ENCODE measurements around the gene PTPRG. TPM values are rescaled to one million over a fixed set of nuclear protein-coding genes. Genes with fewer than 3 reads are reported as not detected.

PTPRG gene
- total RNA-seq, 4 donors from 2014 or later = 8.4 to 37.3 (median 14.9) TPM

DNA sequence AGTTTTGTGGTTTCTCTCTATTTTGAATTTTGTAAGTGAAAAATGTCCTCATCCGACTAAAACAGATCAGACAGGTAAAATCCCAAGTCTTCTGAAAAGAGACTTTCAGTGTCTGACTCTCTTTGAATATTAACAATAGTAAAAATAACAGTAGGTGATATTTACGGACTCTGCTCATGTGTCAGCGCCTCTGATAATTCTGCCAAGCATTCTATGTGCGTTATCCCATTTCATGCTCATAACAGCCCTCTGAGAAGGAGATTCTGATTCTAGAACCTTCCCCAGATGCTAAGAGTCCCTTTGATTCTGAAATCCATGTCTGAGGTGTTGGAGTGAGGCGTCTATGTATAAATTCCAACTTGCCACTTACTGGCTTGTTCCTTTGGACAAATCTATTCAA, 529.1 kb downstream of the PTPRG start:
- no peak for DNase-seq (ENCODE audit: low spot score in 2 of 2)
- no peak overlapping the region for H3K4me3 ChIP-seq (ENCODE audit: low read depth, poor library complexity, severe bottlenecking)
- intact Hi-C loops (cut with DNase I; ENCODE audit: low total_unique reads) = no loop called here
- TF ChIP-seq, protein P1, sequence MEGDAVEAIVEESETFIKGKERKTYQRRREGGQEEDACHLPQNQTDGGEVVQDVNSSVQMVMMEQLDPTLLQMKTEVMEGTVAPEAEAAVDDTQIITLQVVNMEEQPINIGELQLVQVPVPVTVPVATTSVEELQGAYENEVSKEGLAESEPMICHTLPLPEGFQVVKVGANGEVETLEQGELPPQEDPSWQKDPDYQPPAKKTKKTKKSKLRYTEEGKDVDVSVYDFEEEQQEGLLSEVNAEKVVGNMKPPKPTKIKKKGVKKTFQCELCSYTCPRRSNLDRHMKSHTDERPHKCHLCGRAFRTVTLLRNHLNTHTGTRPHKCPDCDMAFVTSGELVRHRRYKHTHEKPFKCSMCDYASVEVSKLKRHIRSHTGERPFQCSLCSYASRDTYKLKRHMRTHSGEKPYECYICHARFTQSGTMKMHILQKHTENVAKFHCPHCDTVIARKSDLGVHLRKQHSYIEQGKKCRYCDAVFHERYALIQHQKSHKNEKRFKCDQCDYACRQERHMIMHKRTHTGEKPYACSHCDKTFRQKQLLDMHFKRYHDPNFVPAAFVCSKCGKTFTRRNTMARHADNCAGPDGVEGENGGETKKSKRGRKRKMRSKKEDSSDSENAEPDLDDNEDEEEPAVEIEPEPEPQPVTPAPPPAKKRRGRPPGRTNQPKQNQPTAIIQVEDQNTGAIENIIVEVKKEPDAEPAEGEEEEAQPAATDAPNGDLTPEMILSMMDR (IDR thresholded peaks at IDR 0.05) = no peak
- no peak for TF ChIP-seq POLR2A (IDR thresholded peaks at IDR 0.05)
- WGBS, 2 donors = 92 to 97% methylated on average over 5 of the region's 5 CpGs

DNA sequence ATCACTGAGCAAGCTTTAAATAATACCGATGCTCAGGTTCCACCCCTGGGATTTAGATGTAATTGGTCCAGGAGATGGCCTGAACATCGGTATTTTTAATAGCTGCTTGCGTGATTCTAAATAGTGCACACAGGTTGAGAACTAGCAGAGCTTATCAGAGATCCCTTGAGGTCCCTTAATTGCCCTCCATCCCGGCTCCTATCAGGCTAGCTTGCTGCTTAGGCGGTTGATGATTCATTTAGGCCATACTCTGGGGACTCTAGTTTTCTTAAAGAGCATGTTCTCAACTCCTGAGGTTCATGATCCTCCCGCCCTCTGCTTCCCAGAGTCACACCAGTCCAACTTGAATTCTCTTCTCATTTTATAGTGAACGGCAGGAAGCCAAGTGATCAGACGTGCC, 531.7 kb downstream of the PTPRG start:
- TF ChIP-seq, protein P1 (IDR thresholded peaks at IDR 0.05) = no peak
- TF ChIP-seq POLR2A (IDR thresholded peaks at IDR 0.05) = no peak
- intact Hi-C loops (cut with DNase I; ENCODE audit: low total_unique reads) = no loop called here
- DNase-seq (ENCODE audit: low spot score in 2 of 2) = no peak
- 88 to 94% methylated on average over 8 of the region's 8 CpGs for WGBS, 2 donors
- H3K4me3 ChIP-seq (ENCODE audit: low read depth, poor library complexity, severe bottlenecking) = no peak overlapping the region

DNA sequence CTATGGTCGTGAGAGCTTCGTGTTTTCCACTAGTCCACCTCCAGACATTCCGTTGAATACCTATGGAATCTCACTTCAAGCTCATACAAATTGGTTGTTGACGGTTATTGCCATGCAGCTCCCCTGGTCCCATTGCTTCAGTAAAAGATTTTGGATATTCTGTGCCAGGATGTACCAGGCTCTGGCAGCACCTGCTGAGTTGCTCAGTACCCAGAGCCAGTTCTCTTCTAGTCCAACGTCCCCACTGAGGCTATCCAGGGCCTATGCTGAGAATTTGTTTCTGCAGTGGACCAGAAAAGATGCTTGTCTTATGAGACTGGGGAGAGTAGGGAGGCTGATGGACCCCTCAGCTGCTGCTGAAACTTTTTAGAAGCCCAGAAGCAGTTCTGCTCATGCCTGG, 533.1 kb downstream of the PTPRG start:
- DNase-seq (ENCODE audit: low spot score in 2 of 2) = no peak
- intact Hi-C loops (cut with DNase I; ENCODE audit: low total_unique reads) = no loop called here
- no peak overlapping the region for H3K4me3 ChIP-seq (ENCODE audit: low read depth, poor library complexity, severe bottlenecking)
- no peak for TF ChIP-seq POLR2A (IDR thresholded peaks at IDR 0.05)
- TF ChIP-seq, protein P1 (IDR thresholded peaks at IDR 0.05) = no peak
- WGBS, 2 donors = 93 to 94% methylated on average over 5 of the region's 5 CpGs

DNA sequence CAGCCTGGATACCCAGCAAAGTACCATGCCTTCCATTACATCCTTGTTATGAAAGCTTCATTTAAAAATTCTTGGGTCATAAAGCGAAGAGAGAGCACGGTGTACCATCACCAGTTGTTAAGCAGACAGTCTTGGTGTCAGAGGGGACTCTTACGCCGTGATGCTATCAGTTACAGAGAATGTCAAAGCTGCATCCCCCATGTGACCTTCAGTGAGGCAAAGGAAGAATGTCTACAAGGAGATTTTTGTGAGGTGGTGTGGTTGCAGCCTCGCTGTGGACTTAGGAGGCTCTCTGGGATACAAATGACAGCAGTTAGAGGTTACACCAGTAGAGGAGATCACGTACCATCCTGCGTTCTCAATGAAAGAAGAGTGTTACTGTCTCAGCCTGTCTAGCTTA, 533.7 kb downstream of the PTPRG start:
- no peak for DNase-seq (ENCODE audit: low spot score in 2 of 2)
- TF ChIP-seq, protein P1 (IDR thresholded peaks at IDR 0.05) = no peak
- TF ChIP-seq POLR2A (IDR thresholded peaks at IDR 0.05) = no peak
- intact Hi-C loops (cut with DNase I; ENCODE audit: low total_unique reads) = no loop called here
- no peak overlapping the region for H3K4me3 ChIP-seq (ENCODE audit: low read depth, poor library complexity, severe bottlenecking)
- 93 to 97% methylated on average over 7 of the region's 7 CpGs for WGBS, 2 donors

DNA sequence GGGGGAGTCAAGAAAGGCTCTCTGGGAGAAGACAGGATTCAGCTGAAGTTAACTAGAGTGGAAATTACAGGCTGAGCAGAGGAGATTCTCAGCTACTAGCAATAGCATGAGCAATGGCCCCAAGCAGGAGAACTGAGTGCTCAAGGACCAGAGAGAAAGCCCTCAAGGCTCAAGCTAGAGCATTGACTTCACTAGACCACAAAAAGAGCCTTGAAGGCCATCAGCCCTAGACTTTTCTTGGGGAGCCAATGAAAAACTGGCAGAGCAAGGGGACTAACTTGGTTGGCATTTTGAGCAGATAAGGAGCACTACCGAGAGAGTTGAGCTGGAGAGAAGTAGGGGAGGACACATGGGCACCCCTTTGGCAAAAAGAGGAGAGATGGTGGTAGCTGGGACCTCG, 534.4 kb downstream of the PTPRG start:
- no peak for TF ChIP-seq POLR2A (IDR thresholded peaks at IDR 0.05)
- TF ChIP-seq, protein P1 (IDR thresholded peaks at IDR 0.05) = no peak
- no peak overlapping the region for H3K4me3 ChIP-seq (ENCODE audit: low read depth, poor library complexity, severe bottlenecking)
- intact Hi-C loops (cut with DNase I; ENCODE audit: low total_unique reads) = no loop called here
- 78 to 88% methylated on average over 2 of the region's 2 CpGs for WGBS, 2 donors
- no peak for DNase-seq (ENCODE audit: low spot score in 2 of 2)

DNA sequence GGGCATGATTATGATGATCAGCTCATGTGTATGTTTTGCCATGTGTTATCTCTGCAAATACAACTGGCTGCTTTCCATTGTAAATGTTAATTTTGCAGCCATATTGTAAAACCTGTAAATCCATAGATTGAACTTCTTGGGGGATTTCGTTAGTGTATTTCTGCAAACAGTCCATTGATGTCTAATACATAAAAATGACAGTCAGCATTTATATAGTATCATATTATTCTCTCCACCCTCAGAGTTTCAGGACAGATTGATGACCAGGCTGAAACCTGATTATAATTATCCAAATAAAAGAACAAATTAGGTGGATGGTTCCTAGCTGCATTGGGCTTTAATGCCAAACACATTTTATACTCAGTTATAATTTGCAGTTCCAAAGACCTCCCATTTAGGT, 535.1 kb downstream of the PTPRG start:
- intact Hi-C loops (cut with DNase I; ENCODE audit: low total_unique reads) = no loop called here
- TF ChIP-seq POLR2A (IDR thresholded peaks at IDR 0.05) = no peak
- TF ChIP-seq, protein P1 (IDR thresholded peaks at IDR 0.05) = no peak
- DNase-seq (ENCODE audit: low spot score in 2 of 2) = no peak
- no peak overlapping the region for H3K4me3 ChIP-seq (ENCODE audit: low read depth, poor library complexity, severe bottlenecking)
- 77 to 82% methylated on average over 1 of the region's 1 CpG for WGBS, 2 donors
